Endothelial cell of umbilical vein (primary cell): ENCODE measurements around the gene DYNLRB2. TPM values are rescaled to one million over a fixed set of nuclear protein-coding genes. Genes with fewer than 3 reads are reported as not detected.

Experiments used
- BruUV-seq: library from RNA; stranded (reverse); fragments of 400-500 nt; replicated peaks from 2 replicates; lab custom pipeline; 2021; lab: Mats Ljungman, UMichigan
- CTCF ChIA-PET: fragments of 300-600, 350-600 bp; sonication (Branson Sonifier 250); formaldehyde crosslinking; loops from one replicate; lab custom pipeline; 2021; ENCODE audit warnings: antibody characterized with exemption, inconsistent platforms; lab: Charles Lee
- POLR2A ChIA-PET: fragments of 300-600, 350-600 bp; sonication (Branson Sonifier 250); formaldehyde crosslinking; loops from one replicate; lab custom pipeline; 2021; ENCODE audit warnings: antibody characterized with exemption, inconsistent platforms; lab: Charles Lee
- DNase-seq: peaks from one replicate; pipeline ENCODE4 v3.0.0-alpha.2; 2011; ENCODE audit warnings: low read depth, low spot score
- FAIRE-seq: peaks from 2 replicates; lab custom pipeline; 2011; peaks lifted over from hg19 to GRCh38; lab: Jason Lieb, UNC
- H2AFZ ChIP-seq: 2 replicates; pipeline ENCODE4 v1.6.0; 2012; ENCODE audit warnings: low read depth, low read length, control low read depth, inconsistent platforms
- H3K27ac ChIP-seq: 2 replicates; pipeline ENCODE4 v1.5.1; 2011; ENCODE audit warnings: low read depth, mild to moderate bottlenecking, control low read depth, low read length, moderate library complexity; ENCODE audit not compliant: insufficient read depth
- H3K27me3 ChIP-seq, 2 experiments: 2 replicates each; pipeline versions ENCODE4 v1.6.0 to v1.6.1; 2011; ENCODE audit warnings: low read length in 2 of 2, mixed read lengths in 1 of 2; ENCODE audit not compliant: control insufficient read depth in 2 of 2, insufficient read depth in 2 of 2
- H3K36me3 ChIP-seq, 2 experiments: 2 replicates in 1 of 2; 3 replicates in 1 of 2; pipeline ENCODE4 v1.5.1; 2011; ENCODE audit warnings: low read length in 2 of 2, mild to moderate bottlenecking in 1 of 2, moderate library complexity in 1 of 2; ENCODE audit not compliant: control insufficient read depth in 2 of 2, insufficient read depth in 2 of 2; ENCODE audit errors: extremely low read depth in 1 of 2
- H3K4me1 ChIP-seq: 3 replicates; pipeline ENCODE4 v1.5.1; 2011; ENCODE audit warnings: mild to moderate bottlenecking, low read length; ENCODE audit not compliant: control insufficient read depth, insufficient read depth; ENCODE audit errors: extremely low read depth
- H3K4me2 ChIP-seq: 2 replicates; pipeline ENCODE4 v1.6.1; 2011; ENCODE audit warnings: low read length, control low read depth, mixed read lengths; ENCODE audit not compliant: insufficient read depth
- H3K4me3 ChIP-seq, 3 experiments: fragments of 200-600 bp in 1 of 3; sonication (generic), shearing (Covaris generic) in 1 of 3; replicated peaks in 1 of 3; 2 replicates each; pipeline ENCODE4 v1.5.1; 2011 to 2016; ENCODE audit warnings: control low read depth in 3 of 3, low read length in 3 of 3, mild to moderate bottlenecking in 2 of 3, inconsistent platforms in 1 of 3, low read depth in 1 of 3, moderate library complexity in 1 of 3; ENCODE audit not compliant: insufficient read depth in 1 of 3
- H3K79me2 ChIP-seq: 2 replicates; pipeline ENCODE4 v1.6.0; 2012; ENCODE audit warnings: low read length, inconsistent platforms; ENCODE audit not compliant: control insufficient read depth, insufficient read depth
- H3K9ac ChIP-seq: replicated peaks from 2 replicates; pipeline ENCODE3; 2011; ENCODE audit warnings: low read length, control low read depth; ENCODE audit not compliant: insufficient read depth; ENCODE audit errors: extremely low read depth
- H3K9me1 ChIP-seq: replicated peaks from 3 replicates; pipeline ENCODE4 v1.6.0; 2011; ENCODE audit warnings: mild to moderate bottlenecking, low read length; ENCODE audit not compliant: control insufficient read depth, insufficient read depth; ENCODE audit errors: extremely low read depth
- H3K9me3 ChIP-seq: replicated peaks from 2 replicates; pipeline ENCODE4 v1.5.1; 2012; ENCODE audit warnings: low read length, inconsistent platforms; ENCODE audit not compliant: control insufficient read depth, insufficient read depth
- H4K20me1 ChIP-seq: replicated peaks from 2 replicates; pipeline ENCODE3; 2011; ENCODE audit warnings: mild to moderate bottlenecking, low read length; ENCODE audit not compliant: control insufficient read depth, insufficient read depth; ENCODE audit errors: extremely low read depth
- EZH2 ChIP-seq: IDR thresholded peaks from 2 replicates; pipeline ENCODE4 v1.6.1; 2012; ENCODE audit warnings: borderline replicate concordance, low read depth, mild to moderate bottlenecking, moderate library complexity, low read length, inconsistent platforms; ENCODE audit not compliant: severe bottlenecking
- FOS ChIP-seq: IDR thresholded peaks from 2 replicates; pipeline ENCODE4 v1.6.1; 2011; ENCODE audit warnings: mild to moderate bottlenecking, low read length, moderate library complexity, borderline replicate concordance; ENCODE audit not compliant: insufficient read depth
- GATA2 ChIP-seq: IDR thresholded peaks from 2 replicates; pipeline ENCODE4 v1.7.0; 2011; ENCODE audit warnings: low read depth, mild to moderate bottlenecking, moderate library complexity, mixed read lengths, low read length; ENCODE audit not compliant: insufficient read length, insufficient read depth
- JUN ChIP-seq: IDR thresholded peaks from 2 replicates; pipeline ENCODE4 v1.6.1; 2011; ENCODE audit warnings: borderline replicate concordance, low read depth; ENCODE audit not compliant: insufficient read length, insufficient read depth
- MAX ChIP-seq: IDR thresholded peaks from 2 replicates; pipeline ENCODE4 v1.6.1; 2011; ENCODE audit not compliant: insufficient read depth, insufficient read length
- MYC ChIP-seq: IDR thresholded peaks from one replicate; pipeline ENCODE4 v1.6.1; 2011; ENCODE audit warnings: mild to moderate bottlenecking, low read depth, low read length
- POLR2A ChIP-seq: IDR thresholded peaks from 2 replicates; pipeline ENCODE4 v1.6.1; 2012; ENCODE audit warnings: low read depth, mild to moderate bottlenecking, control low read depth, low read length
- POLR2AphosphoS5 ChIP-seq: IDR thresholded peaks from 2 replicates; pipeline ENCODE4 v1.6.1; 2012; ENCODE audit warnings: low read depth, mild to moderate bottlenecking, control low read depth, low read length, moderate library complexity; ENCODE audit not compliant: insufficient read depth
- dilution Hi-C: fragments of 300-500 bp; cut with MboI; formaldehyde crosslinking; loops from one replicate; pipeline ENCODE4 v1.15.0; 2019; ENCODE audit warnings: low sequenced_read_pairs; ENCODE audit not compliant: extremely low pct_ligation_motif_present
- intact Hi-C: fragments of 100-400 bp; cut with micrococcal nuclease; formaldehyde crosslinking; loops from one replicate; pipeline ENCODE4 v1.10.0; 2022
- polyA plus RNA-seq, 4 experiments: library from polyadenylated mRNA; depleted of rRNA in 3 of 4; stranded (reverse) in 3 of 4; unstranded in 1 of 4; fragments of >200 nt; gene quantifications; 2 replicates each; pipeline versions ENCODE4 v1.2.1 to v1.2.3, GENCODE V29; 2011 to 2012; ENCODE audit warnings: missing spikeins in 1 of 4
- total RNA-seq: library from RNA; stranded (reverse); gene quantifications from 2 replicates; pipeline ENCODE4 v1.2.3, GENCODE V29; 2021
- TF ChIP-seq, protein P1 (sequence below), 2 donors: IDR thresholded peaks; 1 replicate in 1 of 2; 2 replicates in 1 of 2; pipeline ENCODE4 v1.5.1; 2011; ENCODE audit warnings: low read length in 2 of 2, mild to moderate bottlenecking in 2 of 2, moderate library complexity in 2 of 2, control low read depth in 1 of 2, inconsistent platforms in 1 of 2, low read depth in 1 of 2; ENCODE audit not compliant: insufficient read depth in 1 of 2; ENCODE audit errors: extremely low read depth in 1 of 2

Gene DYNLRB2
- total and polyA plus RNA-seq, 2 donors (not counting 3 experiments of a cell fraction or from before 2014, with no cell fraction given), result not detected

GRCh38 chr16:80570106-80570478 lies 29.3 kb downstream of the DYNLRB2 start:
- dilution Hi-C loops, result no loop called here
- H4K20me1 ChIP-seq, result no peaks in the 10 kb centered on the region
- intact Hi-C loops, result no loop called here
- H3K4me1 ChIP-seq, result peaks cover 7% of the 10 kb centered on the region
- H3K4me2 ChIP-seq, result no peak overlapping the region
- no peaks in the 10 kb centered on the region for H3K27me3 ChIP-seq
- TF ChIP-seq MAX (no peak), POLR2AphosphoS5 (no peak), EZH2 (no peak), GATA2 (no peak), FOS (no peak), MYC (no peak), POLR2A (no peak), JUN (no peak)
- TF ChIP-seq, protein P1, sequence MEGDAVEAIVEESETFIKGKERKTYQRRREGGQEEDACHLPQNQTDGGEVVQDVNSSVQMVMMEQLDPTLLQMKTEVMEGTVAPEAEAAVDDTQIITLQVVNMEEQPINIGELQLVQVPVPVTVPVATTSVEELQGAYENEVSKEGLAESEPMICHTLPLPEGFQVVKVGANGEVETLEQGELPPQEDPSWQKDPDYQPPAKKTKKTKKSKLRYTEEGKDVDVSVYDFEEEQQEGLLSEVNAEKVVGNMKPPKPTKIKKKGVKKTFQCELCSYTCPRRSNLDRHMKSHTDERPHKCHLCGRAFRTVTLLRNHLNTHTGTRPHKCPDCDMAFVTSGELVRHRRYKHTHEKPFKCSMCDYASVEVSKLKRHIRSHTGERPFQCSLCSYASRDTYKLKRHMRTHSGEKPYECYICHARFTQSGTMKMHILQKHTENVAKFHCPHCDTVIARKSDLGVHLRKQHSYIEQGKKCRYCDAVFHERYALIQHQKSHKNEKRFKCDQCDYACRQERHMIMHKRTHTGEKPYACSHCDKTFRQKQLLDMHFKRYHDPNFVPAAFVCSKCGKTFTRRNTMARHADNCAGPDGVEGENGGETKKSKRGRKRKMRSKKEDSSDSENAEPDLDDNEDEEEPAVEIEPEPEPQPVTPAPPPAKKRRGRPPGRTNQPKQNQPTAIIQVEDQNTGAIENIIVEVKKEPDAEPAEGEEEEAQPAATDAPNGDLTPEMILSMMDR (IDR thresholded peaks at IDR 0.05; ENCODE audit: extremely low read depth in 1 of 2, insufficient read depth in 1 of 2, low read depth in 1 of 2, low read length in 2 of 2), result no peak
- peak; percentile 14 for DNase-seq
- H3K9me3 ChIP-seq, result no peaks in the 10 kb centered on the region
- no peak overlapping the region for H3K9ac ChIP-seq
- H3K27ac ChIP-seq, result no peak overlapping the region
- H3K9me1 ChIP-seq, result no peaks in the 10 kb centered on the region
- no peaks in the 10 kb centered on the region for H3K79me2 ChIP-seq
- H3K36me3 ChIP-seq, result no peaks in the 10 kb centered on the region
- BruUV-seq, result no TSS peak
- FAIRE-seq, result no peak
- no peak overlapping the region for H3K4me3 ChIP-seq
- ChIA-PET POLR2A (no interaction called here), CTCF (no interaction called here)
- H2AFZ ChIP-seq, result no peak overlapping the region
